HG03066 (cell line): ENCODE data around the gene PTPRN2.
"Not testable (repeated sequence)": the region's sequence is repeated elsewhere in the genome, so short reads cannot be mapped to it uniquely, and the experiment has no call there.

ENCODE experiments used
- ATAC-seq: cut with Tn5 transposase; IDR thresholded peaks from one replicate; pipeline ENCODE4 v1.9.1; 2021; ENCODE audit warnings: low read depth; ENCODE audit not compliant: unreplicated experiment

Gene PTPRN2

DNA sequence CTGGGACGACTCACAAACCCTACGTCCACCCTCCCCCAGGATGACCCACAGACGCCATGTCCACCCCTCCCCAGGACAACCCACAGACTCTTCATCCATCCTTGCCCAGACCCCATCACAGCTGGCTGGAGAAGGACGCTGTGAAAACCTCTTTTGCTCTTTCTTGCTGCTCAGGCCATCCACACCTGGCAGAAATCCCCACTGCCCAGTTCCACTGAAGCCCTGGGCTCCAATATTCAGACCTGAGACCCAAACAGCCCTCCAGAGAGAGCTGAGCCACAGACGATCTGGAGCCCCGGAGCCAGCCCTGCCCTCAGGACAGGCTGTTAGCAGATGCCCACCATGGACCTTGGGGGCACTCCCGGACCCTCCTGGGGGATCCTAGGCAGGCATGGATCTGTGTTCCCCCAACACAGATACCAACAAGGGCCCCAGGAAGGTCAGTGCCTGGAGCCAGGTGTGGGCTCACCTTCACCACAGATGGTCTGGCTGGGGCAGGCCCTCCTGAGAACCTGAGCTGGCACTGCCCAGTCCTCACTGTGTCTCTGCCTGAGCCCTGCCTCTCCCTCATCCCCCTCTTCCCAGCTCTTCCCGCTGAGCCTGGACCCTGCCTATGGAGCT lies 226.2 kb downstream of the PTPRN2 start:
- no peak for ATAC-seq

DNA sequence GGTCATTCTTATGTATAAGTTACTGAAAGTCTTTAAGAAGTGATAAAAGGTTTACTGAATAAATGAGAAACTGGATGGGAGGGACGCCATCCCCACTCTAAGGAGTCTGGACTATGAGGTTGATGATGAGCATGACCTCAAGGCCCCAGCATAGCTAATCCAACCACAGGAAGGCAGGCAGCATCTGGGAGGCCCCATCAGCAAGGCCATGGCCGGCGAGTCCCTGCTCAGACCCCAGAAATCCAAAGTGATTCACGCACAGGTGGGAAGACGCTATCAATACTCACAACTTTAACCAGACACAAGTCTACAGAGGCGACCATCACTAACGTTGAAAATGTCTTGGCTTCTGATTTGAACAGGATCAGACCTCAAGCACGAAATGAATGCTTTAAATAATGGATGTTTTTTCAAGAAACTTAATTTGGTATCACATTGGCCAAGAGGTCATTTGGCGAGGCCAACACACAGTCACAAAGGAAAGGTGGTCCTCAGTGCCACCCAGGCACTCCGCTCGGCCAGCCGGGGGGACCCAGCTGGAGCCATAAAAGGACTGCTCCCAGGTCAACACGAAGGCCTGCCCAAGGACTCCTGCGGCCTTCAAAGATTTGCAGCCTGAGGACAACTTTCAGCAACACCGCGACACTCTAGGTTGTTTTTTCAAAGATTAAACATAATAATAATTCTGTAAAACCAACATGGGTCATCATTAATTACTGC lies 228.5 kb downstream of the PTPRN2 start:
- no peak for ATAC-seq

DNA sequence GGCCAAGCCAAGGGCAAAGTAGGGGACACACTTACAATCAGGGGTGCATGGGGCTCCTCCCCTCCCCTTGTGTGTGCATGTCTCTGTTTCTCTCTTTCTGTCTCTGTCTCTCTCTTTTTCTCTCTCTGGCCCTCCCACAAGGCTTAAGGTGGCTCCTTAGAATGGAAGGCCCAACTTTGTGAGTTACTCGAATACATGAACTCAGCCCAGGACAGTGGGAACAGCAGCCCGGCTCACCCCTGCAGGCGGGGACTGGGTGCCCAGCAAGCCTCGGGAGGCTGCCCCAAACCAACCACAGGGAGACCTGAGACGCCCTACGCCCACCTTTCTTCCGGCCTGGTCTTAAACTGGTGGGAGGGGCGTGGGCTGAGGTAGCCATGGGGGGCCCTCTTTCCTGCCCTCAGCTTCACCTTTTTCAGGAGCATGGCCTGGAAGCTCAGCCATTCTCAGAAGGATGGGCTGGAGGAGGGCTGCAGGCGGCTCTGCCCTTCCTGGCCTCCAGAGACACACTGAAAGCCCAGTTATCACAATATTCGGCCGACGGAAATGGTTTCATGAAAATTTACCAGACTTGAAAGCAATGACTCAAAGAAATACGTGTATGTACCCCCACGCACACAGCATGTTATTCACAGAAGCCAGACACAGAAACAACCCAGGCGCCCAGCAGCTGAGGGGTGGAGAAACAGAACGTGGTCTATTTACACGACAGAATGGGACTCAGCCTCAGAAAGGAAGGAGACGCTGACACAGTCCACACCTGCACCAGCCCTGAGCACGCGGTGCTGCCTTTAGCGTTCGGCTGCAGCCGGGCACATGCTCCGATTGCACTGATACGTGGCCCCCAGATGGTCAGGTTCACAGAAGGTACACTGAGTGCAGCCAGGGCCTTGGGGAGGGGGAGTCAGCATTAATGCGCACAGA lies 229.5 kb downstream of the PTPRN2 start:
- no peak for ATAC-seq

DNA sequence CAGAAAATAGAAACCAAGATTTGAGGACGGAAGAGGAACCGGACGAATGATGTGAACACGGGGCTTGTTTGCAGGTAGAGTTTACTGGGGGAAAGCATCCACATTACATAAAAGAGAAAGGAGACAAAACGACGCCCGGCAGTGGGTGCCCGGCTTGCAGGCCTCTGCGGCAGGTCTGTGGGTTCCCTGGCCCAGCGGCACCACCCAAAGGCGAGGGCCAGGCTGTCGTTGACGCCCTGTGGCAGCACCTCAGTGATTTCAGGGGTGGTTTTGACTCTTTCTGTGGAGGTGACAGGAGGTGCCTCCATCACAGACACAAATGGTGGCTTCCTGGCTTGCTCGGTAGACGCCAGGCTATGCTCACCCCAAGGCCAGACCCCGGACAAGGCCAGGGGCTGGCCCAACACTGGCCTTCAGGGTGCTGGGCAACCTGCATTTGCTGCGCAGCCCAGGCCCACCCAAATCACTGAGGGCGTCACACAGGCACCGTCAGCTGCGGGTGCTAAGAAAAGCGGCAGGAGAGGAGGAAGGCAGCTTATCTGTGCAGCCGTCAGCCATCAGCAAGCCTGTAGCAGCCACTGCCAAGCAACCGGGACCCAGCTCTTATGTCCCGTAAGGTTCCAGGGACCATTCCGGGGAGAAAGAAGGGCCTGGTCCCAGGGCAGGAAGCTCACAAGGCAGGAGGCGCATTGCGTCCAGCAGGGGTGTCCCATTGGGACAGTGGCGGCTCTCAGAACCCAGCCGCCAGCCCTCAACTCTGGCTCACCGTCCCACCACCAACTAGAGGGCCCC lies 230.3 kb downstream of the PTPRN2 start:
- no peak for ATAC-seq

DNA sequence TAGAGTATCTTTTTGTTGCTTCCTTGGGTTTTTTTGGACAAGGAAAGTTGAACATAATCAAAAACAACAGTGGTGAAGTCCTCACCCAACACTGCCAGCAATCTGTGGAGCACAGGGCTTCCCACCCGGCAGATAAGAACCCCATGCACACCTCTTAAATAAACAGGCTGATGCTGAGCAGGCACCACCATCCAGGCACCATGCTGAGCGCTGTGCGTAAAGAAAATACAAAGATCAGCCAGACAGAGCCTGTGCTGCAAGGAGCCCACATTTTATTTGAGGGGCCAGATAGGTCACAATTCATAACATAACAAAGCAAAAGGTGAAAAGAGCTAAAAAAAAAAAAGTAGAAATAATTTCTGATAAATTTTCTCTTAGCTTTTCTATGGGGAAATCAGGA lies 231.2 kb downstream of the PTPRN2 start:
- ATAC-seq = no peak

DNA sequence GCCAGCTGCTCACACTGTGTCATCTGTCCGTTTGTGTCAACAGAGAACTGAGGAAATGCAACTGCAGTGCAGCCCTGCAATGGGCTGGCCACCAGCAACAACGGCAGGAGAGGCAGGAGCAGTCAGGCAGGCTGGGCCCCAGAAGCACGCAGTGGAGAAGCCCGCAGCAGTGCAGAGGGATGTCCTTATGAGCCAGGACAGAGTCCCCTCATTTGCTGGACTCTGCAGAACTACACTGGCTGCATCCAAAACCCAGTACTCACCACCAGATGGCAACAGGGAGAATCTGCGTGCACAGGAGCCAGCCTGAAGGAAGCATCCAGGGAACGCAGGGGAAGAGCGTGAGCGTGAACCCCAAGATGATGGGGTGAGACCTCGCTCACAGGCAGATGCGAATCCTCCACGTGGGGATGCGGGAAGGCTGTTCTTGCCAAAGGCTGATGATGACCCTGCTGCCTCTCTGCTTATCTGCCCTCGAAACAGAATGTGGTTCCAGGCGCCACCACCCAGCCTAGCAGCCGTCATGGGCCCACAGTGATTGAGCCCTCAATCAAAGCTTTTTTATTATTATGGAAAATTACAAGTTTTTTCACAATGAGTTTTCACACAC lies 232.1 kb downstream of the PTPRN2 start:
- no peak for ATAC-seq

DNA sequence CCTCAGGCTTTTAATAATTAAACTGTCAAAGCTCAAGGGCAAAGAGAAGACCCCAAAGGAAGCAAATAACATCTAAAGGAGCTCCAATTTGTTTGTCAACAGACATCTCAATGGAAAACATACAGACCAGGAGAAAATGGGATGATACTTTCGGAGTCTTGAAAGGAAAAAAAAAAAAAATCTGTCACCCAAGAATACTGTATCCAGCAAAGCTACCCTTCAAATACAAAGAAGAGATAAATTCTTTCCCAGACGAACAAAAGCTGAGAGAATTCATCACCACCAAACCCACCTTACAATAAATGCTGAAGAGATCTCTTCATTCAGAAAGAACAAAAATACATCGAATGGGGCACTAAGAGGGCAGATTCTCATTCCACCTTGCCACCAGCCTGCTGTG lies 232.8 kb downstream of the PTPRN2 start:
- ATAC-seq = no peak

DNA sequence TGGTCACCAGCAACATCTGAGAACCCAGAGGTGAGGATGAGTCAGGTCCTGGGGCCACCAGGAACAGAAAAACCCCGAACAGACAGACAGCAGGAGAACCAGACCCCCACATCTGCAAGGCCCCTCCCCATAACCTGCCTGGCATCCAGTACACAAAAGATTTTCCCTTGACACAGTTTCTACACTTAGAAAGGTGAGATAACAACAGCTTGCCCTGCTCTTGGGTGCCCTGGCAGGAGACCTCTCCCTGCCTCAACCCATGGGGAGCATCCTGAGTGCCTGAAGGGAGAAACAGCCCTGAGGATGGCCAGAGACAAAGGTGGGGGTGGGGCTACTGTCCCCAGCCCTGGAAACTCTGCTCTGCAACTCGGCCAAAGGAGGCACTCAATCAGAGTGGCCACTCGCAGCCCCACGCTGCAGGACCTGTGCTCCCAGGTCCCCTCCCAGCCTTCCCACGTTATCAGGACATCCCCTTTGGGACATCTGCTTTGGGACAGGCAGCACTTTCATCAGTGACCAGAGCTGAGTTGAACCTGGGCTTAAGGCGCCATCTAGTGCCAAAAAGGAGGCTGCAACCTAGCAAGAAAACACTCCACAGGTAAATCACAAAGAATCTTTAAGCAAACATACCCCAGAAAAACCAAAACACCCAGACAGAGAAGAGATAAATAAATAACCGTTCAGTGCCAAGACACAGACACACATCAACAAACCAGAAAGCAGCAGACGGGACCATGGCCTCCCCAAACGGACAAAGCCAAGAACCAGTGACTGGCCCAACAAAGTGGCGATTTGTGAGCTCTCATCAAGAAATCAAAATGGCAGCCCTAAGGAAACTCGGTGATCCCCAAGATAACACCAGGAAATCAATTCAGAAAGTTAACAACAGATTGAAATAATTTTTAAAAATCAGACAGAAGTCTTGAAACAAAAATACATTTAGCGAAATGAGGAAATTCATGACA lies 233.7 kb downstream of the PTPRN2 start:
- ATAC-seq = no peak

DNA sequence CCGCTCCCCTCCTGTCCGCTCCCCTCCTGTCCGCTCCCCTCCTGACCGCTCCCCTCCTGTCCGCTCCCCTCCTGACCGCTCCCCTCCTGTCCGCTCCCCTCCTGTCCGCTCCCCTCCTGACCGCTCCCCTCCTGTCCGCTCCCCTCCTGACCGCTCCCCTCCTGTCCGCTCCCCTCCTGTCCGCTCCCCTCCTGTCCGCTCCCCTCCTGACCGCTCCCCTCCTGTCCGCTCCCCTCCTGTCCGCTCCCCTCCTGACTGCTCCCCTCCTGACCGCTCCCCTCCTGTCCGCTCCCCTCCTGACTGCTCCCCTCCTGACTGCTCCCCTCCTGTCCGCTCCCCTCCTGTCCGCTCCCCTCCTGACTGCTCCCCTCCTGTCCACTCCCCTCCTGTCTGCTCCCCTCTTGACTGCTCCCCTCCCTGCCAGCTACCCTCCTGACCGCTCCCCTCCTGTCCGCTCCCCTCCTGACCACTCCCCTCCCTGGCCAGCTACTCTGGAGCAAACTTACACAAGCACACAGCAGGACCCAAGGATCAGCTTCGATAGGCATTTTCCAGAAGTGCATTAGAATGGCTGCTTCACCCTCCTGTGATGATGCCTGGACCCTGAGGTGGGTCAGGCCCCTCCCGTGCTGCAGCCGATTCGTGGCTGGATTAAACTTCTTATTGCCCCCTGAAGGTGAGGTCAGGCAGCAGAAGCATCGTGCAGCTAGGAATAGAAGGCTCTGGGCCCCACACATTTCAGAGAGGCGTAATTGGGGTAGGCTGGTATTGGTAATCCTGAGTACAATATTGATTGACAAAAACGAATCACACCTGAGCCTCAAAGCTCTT lies 235.5 kb downstream of the PTPRN2 start:
- ATAC-seq = not testable (repeated sequence)

DNA sequence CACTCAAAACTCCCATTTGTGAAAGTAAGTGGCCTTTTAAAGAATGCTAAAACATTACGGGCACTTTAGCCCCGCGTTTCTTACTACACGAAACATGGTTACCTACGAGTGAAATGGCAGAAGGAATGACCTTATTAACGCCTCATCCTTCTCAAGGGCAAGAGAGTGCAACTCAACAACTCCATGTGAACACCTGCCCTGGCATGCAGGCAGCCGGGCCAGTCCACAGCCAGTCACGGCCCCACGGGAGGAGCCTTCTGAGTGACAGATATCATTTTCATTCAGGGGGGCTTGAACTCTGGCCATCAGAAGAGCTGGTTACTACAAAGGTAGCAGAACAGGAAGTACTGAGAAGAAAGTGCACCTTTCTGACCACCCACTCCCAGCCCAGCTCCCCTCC lies 236.1 kb downstream of the PTPRN2 start:
- ATAC-seq = no peak

DNA sequence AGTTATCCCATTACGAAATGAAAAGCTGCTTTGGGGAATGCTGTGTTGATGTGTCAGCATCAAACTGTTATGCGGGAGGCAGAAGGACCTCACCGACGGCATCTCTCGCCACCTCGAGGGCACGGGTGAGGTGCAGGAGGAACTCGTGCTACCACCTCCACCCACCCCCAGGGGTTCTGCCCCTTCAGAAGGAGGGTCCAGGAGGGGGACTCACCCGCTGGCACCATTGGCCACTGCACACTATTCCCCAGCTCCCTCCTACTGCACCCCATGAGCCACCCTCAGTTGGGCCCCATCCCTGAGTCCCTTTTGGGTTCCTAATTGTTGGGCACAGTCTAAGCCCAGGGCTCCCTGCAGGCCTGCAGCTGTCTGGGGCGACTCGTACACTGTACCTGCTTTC lies 236.6 kb downstream of the PTPRN2 start:
- ATAC-seq = no peak

DNA sequence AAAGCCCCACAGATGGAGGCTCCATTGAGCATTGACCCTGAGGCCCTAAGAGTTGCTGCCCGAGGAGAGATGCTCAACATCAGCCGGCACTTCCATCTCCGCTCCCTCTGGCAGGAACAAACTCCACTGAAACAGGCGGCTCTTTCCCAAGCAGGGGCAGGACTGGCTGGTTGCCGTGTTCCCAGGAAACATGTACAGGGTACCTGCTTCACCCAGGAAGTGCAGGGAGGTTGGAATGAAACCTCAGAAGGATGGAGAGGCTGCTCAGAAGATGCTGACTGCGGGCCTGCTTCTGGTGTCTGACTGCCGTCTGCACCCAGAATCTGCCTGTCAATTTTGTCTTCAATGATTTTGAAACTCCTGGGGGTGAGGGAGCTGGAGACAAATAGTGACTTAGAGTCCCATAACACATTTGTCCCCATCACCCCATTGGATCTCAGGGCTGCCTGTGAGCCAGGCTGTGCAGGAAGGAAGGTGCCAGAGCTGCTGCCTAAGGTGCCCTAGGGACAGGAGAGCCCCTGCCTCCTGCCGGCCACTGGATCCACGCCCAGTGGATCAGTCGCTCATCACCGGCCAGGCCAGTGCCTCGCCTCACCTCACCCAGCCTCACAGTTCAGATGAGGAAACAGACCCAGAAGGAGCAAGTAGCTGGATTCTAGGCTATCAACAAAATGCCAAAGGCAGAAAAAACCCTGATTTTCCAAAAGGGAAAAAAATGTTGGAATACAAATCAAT lies 237.3 kb downstream of the PTPRN2 start:
- ATAC-seq = no peak

DNA sequence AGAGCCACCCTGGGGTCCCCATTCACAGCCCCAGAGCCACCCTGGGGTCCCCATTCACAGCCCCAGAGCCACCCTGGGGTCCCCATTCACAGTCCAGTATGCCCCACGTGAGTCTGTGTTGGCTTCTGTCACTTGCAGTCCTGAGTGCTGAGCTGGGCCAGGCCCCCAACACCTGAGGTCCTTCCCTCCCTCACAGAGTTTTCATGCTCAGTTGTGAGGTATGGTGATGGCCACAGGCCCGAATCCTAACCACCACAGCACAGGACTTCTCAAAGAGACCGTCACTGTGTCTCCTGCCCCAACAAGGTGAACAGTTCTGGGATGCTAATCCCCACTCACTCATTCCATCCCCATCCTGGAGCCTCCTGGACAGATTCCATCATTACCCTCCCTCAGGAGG lies 239.2 kb downstream of the PTPRN2 start:
- no peak for ATAC-seq

DNA sequence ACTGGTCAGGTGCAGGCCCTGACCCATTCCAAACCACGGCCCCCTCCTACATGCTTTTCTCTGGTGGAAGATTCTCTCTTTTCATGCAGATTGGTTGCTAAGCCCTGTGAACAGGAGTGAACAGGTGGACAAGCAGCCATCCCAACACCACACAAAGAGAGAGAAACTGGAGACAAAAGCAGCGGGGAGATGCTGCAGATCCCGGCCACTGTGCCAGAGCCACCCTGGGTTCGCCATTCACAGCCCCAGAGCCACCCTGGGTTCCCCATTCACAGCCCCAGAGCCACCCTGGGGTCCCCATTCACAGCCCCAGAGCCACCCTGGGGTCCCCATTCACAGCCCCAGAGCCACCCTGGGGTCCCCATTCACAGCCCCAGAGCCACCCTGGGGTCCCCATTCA lies 239.6 kb downstream of the PTPRN2 start:
- ATAC-seq = not testable (repeated sequence)

DNA sequence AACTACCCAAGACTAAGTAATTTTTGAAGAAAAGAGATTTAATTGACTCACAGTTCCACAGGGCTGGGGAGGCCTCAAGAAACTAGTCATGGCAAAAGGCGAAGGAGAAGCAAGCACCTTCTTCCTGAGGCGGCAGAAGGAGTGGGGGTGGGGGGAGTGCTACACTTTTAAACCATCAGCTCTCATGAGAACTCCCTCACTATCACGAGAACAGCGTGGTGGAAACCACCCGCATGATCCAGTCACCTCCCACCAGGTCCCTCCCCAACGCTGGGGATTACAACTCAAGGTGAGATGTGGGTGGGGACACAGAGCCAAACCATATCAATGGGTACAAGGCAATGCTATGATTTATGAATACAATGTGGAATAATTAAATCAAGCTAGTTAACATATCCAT lies 241.9 kb downstream of the PTPRN2 start:
- no peak for ATAC-seq

DNA sequence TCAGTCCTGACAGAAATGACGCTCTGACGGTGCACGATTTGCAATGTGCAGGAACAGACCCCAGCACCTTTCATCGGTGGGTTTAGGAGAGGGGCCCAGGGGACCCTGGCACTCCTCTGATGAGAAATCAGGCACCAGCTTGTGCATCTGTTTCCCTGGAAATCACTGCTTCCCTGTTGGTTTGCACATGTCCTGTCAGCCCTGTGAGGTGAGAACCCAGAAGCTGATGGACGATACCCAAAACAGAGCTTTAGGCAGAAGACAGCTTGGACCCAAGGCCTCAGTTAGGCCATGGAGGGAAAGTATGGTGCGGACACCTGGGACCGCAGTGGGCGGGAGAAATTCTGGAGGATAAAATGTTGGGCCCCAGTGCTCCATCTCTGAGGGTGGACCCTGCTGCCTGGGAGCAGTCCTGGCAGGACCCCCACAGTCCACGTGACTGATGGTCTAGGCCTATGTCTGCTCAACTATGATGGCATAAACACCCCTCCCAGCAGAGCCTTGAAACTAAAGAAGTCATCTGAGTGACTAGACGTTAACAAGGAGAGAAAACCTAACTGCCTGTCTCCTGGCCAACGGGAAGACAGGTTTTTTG lies 242.8 kb downstream of the PTPRN2 start:
- no peak for ATAC-seq

DNA sequence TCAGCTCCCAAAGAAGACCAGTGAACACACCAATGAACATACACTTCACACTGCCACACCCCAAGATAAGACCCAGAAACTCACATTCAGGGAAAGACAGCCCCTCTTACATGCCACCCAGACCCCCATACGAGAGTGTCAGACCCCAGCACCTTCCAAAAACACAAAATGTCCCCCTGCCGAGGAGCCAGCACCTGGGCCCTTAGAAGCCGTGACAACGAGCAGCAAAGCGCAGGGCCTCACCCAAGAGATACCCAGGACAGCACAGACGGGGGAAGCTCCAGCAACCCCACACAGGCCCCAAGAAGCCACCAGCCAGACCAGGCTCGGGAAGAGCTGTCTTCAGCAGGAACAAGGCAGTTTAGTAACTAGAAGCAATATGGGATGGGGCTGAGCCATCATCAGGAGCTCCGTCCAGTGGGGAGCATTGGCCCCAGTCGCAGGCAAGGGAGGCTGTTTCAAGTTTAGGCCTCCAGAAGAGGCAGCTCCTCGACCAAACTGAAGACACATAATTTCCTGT lies 243.6 kb downstream of the PTPRN2 start:
- ATAC-seq = no peak
